NB4 (cell line): Measurements from ENCODE around the gene NHSL1.

Experiments used
- DNase-seq: peaks from one replicate; pipeline ENCODE4 v3.0.0; 2010; ENCODE audit warnings: low read depth
- H3K4me3 ChIP-seq: one replicate; pipeline ENCODE4 v1.5.1; 2011; ENCODE audit warnings: mild to moderate bottlenecking, low read depth, low read length, moderate library complexity
- CTCF ChIP-seq: IDR thresholded peaks from one replicate; pipeline ENCODE4 v1.5.1; 2012; ENCODE audit warnings: low read depth, low read length
- MAX ChIP-seq: IDR thresholded peaks from 2 replicates; pipeline ENCODE4 v1.6.1; 2011; ENCODE audit warnings: low read depth, low read length
- MYC ChIP-seq: IDR thresholded peaks from 2 replicates; pipeline ENCODE4 v1.6.1; 2011; ENCODE audit warnings: low read depth, low read length
- POLR2A ChIP-seq: IDR thresholded peaks from 2 replicates; pipeline ENCODE4 v1.6.1; 2011; ENCODE audit warnings: mild to moderate bottlenecking; ENCODE audit not compliant: insufficient read length; ENCODE audit errors: extremely low read depth

Gene NHSL1, protein sequence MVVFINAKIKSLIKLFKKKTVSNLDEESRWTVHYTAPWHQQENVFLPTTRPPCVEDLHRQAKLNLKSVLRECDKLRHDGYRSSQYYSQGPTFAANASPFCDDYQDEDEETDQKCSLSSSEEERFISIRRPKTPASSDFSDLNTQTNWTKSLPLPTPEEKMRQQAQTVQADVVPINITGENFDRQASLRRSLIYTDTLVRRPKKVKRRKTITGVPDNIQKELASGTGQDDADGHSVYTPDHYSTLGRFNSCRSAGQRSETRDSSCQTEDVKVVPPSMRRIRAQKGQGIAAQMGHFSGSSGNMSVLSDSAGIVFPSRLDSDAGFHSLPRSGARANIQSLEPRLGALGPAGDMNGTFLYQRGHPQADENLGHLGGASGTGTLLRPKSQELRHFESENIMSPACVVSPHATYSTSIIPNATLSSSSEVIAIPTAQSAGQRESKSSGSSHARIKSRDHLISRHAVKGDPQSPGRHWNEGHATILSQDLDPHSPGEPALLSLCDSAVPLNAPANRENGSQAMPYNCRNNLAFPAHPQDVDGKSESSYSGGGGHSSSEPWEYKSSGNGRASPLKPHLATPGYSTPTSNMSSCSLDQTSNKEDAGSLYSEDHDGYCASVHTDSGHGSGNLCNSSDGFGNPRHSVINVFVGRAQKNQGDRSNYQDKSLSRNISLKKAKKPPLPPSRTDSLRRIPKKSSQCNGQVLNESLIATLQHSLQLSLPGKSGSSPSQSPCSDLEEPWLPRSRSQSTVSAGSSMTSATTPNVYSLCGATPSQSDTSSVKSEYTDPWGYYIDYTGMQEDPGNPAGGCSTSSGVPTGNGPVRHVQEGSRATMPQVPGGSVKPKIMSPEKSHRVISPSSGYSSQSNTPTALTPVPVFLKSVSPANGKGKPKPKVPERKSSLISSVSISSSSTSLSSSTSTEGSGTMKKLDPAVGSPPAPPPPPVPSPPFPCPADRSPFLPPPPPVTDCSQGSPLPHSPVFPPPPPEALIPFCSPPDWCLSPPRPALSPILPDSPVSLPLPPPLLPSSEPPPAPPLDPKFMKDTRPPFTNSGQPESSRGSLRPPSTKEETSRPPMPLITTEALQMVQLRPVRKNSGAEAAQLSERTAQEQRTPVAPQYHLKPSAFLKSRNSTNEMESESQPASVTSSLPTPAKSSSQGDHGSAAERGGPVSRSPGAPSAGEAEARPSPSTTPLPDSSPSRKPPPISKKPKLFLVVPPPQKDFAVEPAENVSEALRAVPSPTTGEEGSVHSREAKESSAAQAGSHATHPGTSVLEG (N-terminal part only)

GRCh38 chr6:138499303-138500018, at the start of gene NHSL1:
Gene NHSL1, minus strand, starts transcription at chr6:138499494. Its CDS starts 204 bp downstream, at chr6:138499290.
- no peak within 1 kb of the TSS for H3K4me3 ChIP-seq
- TF ChIP-seq POLR2A (no peak), MYC (no peak), MAX (no peak), CTCF (no peak)
- DNase-seq: no peak

DNA sequence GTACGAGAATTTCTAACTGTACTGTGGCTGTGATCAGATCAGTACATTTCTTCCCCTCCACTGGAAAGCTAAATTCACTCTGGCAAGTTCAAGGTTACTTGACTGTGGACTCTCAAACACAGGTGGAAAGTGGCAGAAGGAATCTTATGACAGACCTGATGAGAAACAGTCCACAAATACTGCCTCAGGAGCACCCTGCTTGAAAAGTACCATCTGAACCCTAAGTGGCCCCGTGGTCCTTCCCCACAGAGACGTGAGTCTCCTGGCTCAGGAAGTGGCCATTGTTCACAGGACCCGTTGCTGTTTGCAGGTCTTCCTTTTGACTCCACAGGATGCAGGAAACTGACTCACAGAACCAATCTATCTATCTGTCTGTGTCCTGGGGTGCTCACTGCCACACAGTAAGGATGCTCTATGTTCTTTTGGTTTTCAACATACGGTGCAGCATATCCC, 47.5 kb upstream of the NHSL1 start:
- H3K4me3 ChIP-seq: no peak overlapping the region
- TF ChIP-seq MYC (no peak; the same call in 1 of the 2 replicates), MAX (no peak), CTCF (no peak), POLR2A (no peak)
- DNase-seq: peak; percentile 59

DNA sequence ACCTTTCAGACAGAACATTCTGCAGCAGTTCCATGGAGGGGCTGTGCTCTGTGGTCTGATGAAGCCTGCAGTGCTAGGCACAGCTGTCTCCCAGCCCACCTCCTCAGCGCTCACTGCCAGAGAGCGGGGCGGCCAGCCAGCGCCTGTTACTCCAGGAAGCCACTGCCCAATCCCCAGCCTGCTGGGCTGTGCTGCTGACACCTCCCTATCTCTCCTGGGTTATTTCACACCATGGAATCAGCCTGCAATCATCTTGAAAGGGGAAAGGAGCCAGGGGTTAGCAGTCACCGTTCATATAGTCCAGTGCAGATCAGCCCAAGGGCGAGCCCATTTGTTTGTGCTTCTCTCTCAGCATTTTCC, 46.3 kb upstream of the NHSL1 start:
- no peak for DNase-seq
- TF ChIP-seq CTCF (no peak), MAX (no peak), POLR2A (no peak), MYC (no peak)
- H3K4me3 ChIP-seq: no peak overlapping the region

DNA sequence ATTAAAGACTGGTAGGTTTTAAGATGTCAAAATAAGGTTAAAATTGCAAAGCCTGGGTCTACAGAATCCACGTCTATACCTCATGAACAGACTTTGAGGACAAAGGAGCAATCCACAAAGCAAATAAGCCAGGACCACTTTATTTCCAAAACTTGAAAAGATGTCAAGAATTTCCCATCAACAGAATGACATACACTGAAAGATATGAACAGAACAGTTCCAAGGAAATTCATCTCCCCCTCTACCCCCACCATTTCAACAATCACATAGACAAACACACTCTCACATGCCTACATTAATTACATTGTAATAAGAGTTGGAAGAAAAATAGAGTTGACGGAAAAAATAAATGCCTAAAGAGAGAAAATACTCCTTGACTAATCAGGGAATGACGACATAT, 45.2 kb upstream of the NHSL1 start:
- no peak overlapping the region for H3K4me3 ChIP-seq
- no peak for DNase-seq
- TF ChIP-seq POLR2A: no peak
- no peak for TF ChIP-seq MAX
- no peak for TF ChIP-seq CTCF
- no peak for TF ChIP-seq MYC

GRCh38 chr6:138543657-138544056, 44.4 kb upstream of the NHSL1 start:
- H3K4me3 ChIP-seq: no peak overlapping the region
- TF ChIP-seq CTCF (no peak), MAX (no peak), MYC (no peak)
- no peak for DNase-seq
